HEK293 (cell line): Measurements from ENCODE around the gene TRPM6.

Experiments used
- CTCF ChIA-PET: fragments of 350-600 bp; formaldehyde crosslinking; extraction: SDS; loops from one replicate; lab custom pipeline; 2021; ENCODE audit warnings: antibody characterized with exemption; lab: Yijun Ruan, JAX
- POLR2A ChIA-PET: fragments of 300-600 bp; formaldehyde crosslinking; extraction: SDS; loops from one replicate; lab custom pipeline; 2020; ENCODE audit warnings: antibody characterized with exemption, inconsistent platforms; lab: Yijun Ruan, JAX
- H3K27ac ChIP-seq: fragments of 200-500 bp; sonication (Bioruptor generic); 2 replicates; pipeline ENCODE4 v1.5.1; 2014; ENCODE audit warnings: low read depth, low read length, control low read depth, inconsistent platforms; ENCODE audit errors: extremely low read depth
- H3K36me3 ChIP-seq, 2 experiments: fragments of 200-500 bp in 1 of 2; sonication (Bioruptor generic) in 1 of 2; 1 replicate in 1 of 2; 2 replicates in 1 of 2; pipeline ENCODE4 v1.5.1; 2014 to 2017; ENCODE audit warnings: inconsistent platforms in 2 of 2, low read length in 2 of 2; ENCODE audit not compliant: control insufficient read depth in 2 of 2, insufficient read depth in 1 of 2
- H3K4me1 ChIP-seq: fragments of 200-500 bp; sonication (Bioruptor generic); 2 replicates; pipeline ENCODE4 v1.5.1; 2014; ENCODE audit warnings: mild to moderate bottlenecking, low read length, inconsistent platforms; ENCODE audit not compliant: control insufficient read depth, insufficient read depth
- H3K4me3 ChIP-seq: 2 replicates; pipeline ENCODE4 v1.5.1; 2011; ENCODE audit warnings: low read depth, mild to moderate bottlenecking, control low read depth, low read length, moderate library complexity
- H3K9me3 ChIP-seq: fragments of 200-500 bp; sonication (Bioruptor generic); 2 replicates; pipeline ENCODE4 v1.5.1; 2014; ENCODE audit warnings: low read depth, low read length, inconsistent platforms; ENCODE audit not compliant: control insufficient read depth, insufficient read depth
- BCL11B ChIP-seq: fragments of 450-650 bp; formaldehyde crosslinking; IDR thresholded peaks from 2 replicates; pipeline ENCODE4 v1.5.1; 2016; ENCODE audit warnings: low read depth, missing biosample characterization, missing genetic modification characterization
- EGR2 ChIP-seq: fragments of 450-650 bp; formaldehyde crosslinking; IDR thresholded peaks from 2 replicates; pipeline ENCODE4 v1.5.1; 2016; ENCODE audit warnings: low read depth, missing biosample characterization, missing genetic modification characterization
- GFI1B ChIP-seq: fragments of 450-650 bp; formaldehyde crosslinking; IDR thresholded peaks from 2 replicates; pipeline ENCODE4 v1.5.1; 2016; ENCODE audit warnings: missing biosample characterization, missing genetic modification characterization
- OVOL3 ChIP-seq: fragments of 450-650 bp; formaldehyde crosslinking; IDR thresholded peaks from 2 replicates; pipeline ENCODE4 v1.5.1; 2016; ENCODE audit warnings: missing biosample characterization, missing genetic modification characterization
- SCRT2 ChIP-seq: fragments of 450-650 bp; formaldehyde crosslinking; IDR thresholded peaks from 2 replicates; pipeline ENCODE4 v1.5.1; 2016; ENCODE audit warnings: missing biosample characterization, missing genetic modification characterization
- SETDB1 ChIP-seq: IDR thresholded peaks from one replicate; pipeline ENCODE4 v1.6.1; 2017; ENCODE audit warnings: mild to moderate bottlenecking, low read length, moderate library complexity, mixed read lengths; ENCODE audit not compliant: insufficient read length
- SP7 ChIP-seq: fragments of 450-650 bp; formaldehyde crosslinking; IDR thresholded peaks from 2 replicates; pipeline ENCODE4 v1.5.1; 2016; ENCODE audit warnings: missing biosample characterization, missing genetic modification characterization
- ZBTB49 ChIP-seq: fragments of 450-650 bp; formaldehyde crosslinking; IDR thresholded peaks from 2 replicates; pipeline ENCODE4 v1.5.1; 2016; ENCODE audit warnings: missing biosample characterization, missing genetic modification characterization, low read depth
- ZFHX2 ChIP-seq: fragments of 450-650 bp; formaldehyde crosslinking; conservative IDR thresholded peaks from 2 replicates; pipeline ENCODE4 v1.5.1; 2016; ENCODE audit warnings: missing biosample characterization, missing genetic modification characterization
- ZFP41 ChIP-seq: fragments of 450-650 bp; formaldehyde crosslinking; IDR thresholded peaks from 2 replicates; pipeline ENCODE4 v1.5.1; 2016; ENCODE audit warnings: missing biosample characterization, missing genetic modification characterization, borderline replicate concordance
- ZFP69B ChIP-seq: fragments of 450-650 bp; formaldehyde crosslinking; IDR thresholded peaks from 2 replicates; pipeline ENCODE4 v1.5.1; 2016; ENCODE audit warnings: missing biosample characterization, missing genetic modification characterization
- ZNF16 ChIP-seq: fragments of 450-650 bp; formaldehyde crosslinking; IDR thresholded peaks from 2 replicates; pipeline ENCODE4 v1.5.1; 2016; ENCODE audit warnings: low read depth, missing biosample characterization, missing genetic modification characterization
- ZNF214 ChIP-seq: fragments of 450-650 bp; formaldehyde crosslinking; IDR thresholded peaks from 2 replicates; pipeline ENCODE4 v1.5.1; 2017; ENCODE audit warnings: missing biosample characterization, mild to moderate bottlenecking, missing genetic modification characterization, borderline replicate concordance
- ZNF24 ChIP-seq: fragments of 450-650 bp; formaldehyde crosslinking; IDR thresholded peaks from 2 replicates; pipeline ENCODE4 v1.5.1; 2016; ENCODE audit warnings: missing biosample characterization, missing genetic modification characterization
- ZNF324 ChIP-seq: fragments of 450-650 bp; formaldehyde crosslinking; IDR thresholded peaks from 2 replicates; pipeline ENCODE4 v1.5.1; 2016; ENCODE audit warnings: missing biosample characterization, missing genetic modification characterization
- ZNF341 ChIP-seq: fragments of 450-650 bp; formaldehyde crosslinking; IDR thresholded peaks from 2 replicates; pipeline ENCODE4; 2016; ENCODE audit warnings: low read depth, missing biosample characterization, missing genetic modification characterization
- ZNF362 ChIP-seq: fragments of 450-650 bp; formaldehyde crosslinking; IDR thresholded peaks from 2 replicates; pipeline ENCODE4 v1.5.1; 2016; ENCODE audit warnings: missing biosample characterization, missing genetic modification characterization
- ZNF433 ChIP-seq: fragments of 450-650 bp; formaldehyde crosslinking; IDR thresholded peaks from 2 replicates; pipeline ENCODE4 v1.5.1; 2016; ENCODE audit warnings: missing biosample characterization, missing genetic modification characterization, low read depth
- ZNF449 ChIP-seq: fragments of 450-650 bp; formaldehyde crosslinking; IDR thresholded peaks from 2 replicates; pipeline ENCODE4 v1.5.1; 2017; ENCODE audit warnings: missing biosample characterization, mild to moderate bottlenecking, missing genetic modification characterization, moderate library complexity
- ZNF76 ChIP-seq: fragments of 450-650 bp; formaldehyde crosslinking; IDR thresholded peaks from 2 replicates; pipeline ENCODE4; 2016; ENCODE audit warnings: low read depth, missing biosample characterization, missing genetic modification characterization, borderline replicate concordance
- TF ChIP-seq, protein P1 (sequence below): fragments of 450-650 bp; formaldehyde crosslinking; conservative IDR thresholded peaks from 2 replicates; pipeline ENCODE4 v1.5.1; 2016; ENCODE audit warnings: low read depth, missing biosample characterization, missing genetic modification characterization
- TF ChIP-seq, protein P2 (sequence below): fragments of 450-650 bp; formaldehyde crosslinking; IDR thresholded peaks from 2 replicates; pipeline ENCODE4 v1.5.1; 2016; ENCODE audit warnings: missing biosample characterization, missing genetic modification characterization

The TRPM6 gene

DNA sequence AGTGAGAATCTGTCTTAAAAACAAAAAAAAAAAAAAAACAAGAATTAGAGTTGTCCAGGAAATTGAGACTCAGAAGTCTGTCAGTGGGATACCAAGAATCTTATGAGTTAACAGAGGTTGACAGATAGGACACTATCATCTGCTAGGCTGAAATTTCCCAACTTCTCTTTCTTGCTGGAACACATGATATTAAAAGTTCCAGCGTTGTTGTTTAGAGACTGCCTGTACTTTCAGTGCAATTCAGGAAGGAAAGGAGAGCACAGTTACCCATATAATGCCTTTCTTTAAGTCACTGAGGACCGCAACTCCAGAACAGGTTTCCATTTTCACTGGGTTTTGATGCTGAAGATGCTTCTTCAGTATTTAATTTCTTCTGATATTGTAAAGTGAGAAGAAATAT, 13.5 kb downstream of the TRPM6 start:
- Histone ChIP-seq H3K4me1 (no peaks in the 10 kb centered on the region), H3K9me3 (no peaks in the 10 kb centered on the region), H3K4me3 (no peak overlapping the region), H3K27ac (no peak overlapping the region)
- ChIA-PET CTCF (no interaction called here), POLR2A (no interaction called here)
- no peak for TF ChIP-seq SCRT2 (tag by site-specific recombination)
- TF ChIP-seq GFI1B, result no peak
- no peak for TF ChIP-seq ZFHX2 (tag by site-specific recombination)
- TF ChIP-seq ZFP69B (tag by site-specific recombination), result no peak
- no peak for TF ChIP-seq BCL11B (tag by site-specific recombination)
- TF ChIP-seq ZNF214 (tag by site-specific recombination), result no peak
- no peak for TF ChIP-seq ZNF24 (tag by site-specific recombination)
- TF ChIP-seq ZFP41 (tag by site-specific recombination), result no peak
- no peak for TF ChIP-seq ZNF433 (tag by site-specific recombination)
- TF ChIP-seq OVOL3 (tag by site-specific recombination), result no peak
- no peak for TF ChIP-seq ZNF16 (tag by site-specific recombination)
- TF ChIP-seq ZNF341 (tag by site-specific recombination), result no peak
- TF ChIP-seq, protein P1, sequence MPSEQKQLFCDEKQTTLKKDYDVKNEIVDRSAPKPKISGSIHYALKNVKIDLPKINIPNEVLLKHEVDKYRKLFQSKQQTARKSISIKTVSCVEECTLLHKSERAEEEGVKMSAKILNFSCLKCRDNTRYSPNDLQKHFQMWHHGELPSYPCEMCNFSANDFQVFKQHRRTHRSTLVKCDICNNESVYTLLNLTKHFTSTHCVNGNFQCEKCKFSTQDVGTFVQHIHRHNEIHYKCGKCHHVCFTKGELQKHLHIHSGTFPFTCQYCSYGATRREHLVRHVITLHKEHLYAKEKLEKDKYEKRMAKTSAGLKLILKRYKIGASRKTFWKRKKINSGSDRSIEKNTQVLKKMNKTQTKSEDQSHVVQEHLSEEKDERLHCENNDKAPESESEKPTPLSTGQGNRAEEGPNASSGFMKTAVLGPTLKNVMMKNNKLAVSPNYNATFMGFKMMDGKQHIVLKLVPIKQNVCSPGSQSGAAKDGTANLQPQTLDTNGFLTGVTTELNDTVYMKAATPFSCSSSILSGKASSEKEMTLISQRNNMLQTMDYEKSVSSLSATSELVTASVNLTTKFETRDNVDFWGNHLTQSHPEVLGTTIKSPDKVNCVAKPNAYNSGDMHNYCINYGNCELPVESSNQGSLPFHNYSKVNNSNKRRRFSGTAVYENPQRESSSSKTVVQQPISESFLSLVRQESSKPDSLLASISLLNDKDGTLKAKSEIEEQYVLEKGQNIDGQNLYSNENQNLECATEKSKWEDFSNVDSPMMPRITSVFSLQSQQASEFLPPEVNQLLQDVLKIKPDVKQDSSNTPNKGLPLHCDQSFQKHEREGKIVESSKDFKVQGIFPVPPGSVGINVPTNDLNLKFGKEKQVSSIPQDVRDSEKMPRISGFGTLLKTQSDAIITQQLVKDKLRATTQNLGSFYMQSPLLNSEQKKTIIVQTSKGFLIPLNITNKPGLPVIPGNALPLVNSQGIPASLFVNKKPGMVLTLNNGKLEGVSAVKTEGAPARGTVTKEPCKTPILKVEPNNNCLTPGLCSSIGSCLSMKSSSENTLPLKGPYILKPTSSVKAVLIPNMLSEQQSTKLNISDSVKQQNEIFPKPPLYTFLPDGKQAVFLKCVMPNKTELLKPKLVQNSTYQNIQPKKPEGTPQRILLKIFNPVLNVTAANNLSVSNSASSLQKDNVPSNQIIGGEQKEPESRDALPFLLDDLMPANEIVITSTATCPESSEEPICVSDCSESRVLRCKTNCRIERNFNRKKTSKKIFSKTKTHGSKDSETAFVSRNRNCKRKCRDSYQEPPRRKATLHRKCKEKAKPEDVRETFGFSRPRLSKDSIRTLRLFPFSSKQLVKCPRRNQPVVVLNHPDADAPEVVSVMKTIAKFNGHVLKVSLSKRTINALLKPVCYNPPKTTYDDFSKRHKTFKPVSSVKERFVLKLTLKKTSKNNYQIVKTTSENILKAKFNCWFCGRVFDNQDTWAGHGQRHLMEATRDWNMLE, result no peak
- TF ChIP-seq EGR2 (tag by site-specific recombination), result no peak
- TF ChIP-seq ZNF324, result no peak
- TF ChIP-seq ZBTB49 (tag by site-specific recombination), result no peak
- no peak for TF ChIP-seq SETDB1
- TF ChIP-seq, all 188 proteins: peak for 0
- no peaks in the 10 kb centered on the region for H3K36me3 ChIP-seq

DNA sequence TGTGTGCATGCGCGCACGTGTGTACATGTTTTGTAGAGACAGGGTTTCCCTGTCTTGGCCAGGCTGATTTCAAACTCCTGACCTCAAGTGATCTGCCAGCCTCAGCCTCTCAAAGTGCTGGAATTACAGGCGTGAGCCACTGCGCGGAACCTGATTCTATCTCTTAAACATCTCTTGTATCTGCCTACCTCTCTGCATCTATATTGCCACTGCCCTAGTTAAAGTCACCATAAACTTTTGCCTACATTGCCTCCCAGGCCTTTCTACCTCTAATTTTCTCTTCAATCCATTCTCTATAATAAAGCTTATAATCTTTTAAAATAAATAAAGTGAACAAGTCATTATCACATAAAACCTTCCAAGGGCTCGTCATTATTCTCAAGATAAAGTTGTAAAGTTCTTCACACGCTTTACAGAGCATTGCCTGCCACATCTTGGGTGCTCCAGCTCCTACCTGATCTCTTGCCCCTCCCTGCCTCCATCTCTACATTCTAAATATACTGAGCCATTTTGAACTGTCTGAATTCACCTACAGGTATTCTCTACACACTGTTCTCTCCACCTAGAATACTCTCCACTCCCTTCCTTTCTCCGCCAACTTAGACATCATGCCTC, 15.0 kb downstream of the TRPM6 start:
- ChIA-PET CTCF (interaction anchor here (0.6 kb wide), 1 partner anchor 1401 kb away, joined by 4 read pairs; no protein-coding TSS in a partner anchor), POLR2A (no interaction called here)
- Histone ChIP-seq H3K9me3 (no peaks in the 10 kb centered on the region), H3K36me3 (no peaks in the 10 kb centered on the region), H3K4me1 (no peaks in the 10 kb centered on the region), H3K27ac (no peak overlapping the region), H3K4me3 (no peak overlapping the region)
- no peak for TF ChIP-seq SP7 (tag by site-specific recombination)
- TF ChIP-seq, protein P2, sequence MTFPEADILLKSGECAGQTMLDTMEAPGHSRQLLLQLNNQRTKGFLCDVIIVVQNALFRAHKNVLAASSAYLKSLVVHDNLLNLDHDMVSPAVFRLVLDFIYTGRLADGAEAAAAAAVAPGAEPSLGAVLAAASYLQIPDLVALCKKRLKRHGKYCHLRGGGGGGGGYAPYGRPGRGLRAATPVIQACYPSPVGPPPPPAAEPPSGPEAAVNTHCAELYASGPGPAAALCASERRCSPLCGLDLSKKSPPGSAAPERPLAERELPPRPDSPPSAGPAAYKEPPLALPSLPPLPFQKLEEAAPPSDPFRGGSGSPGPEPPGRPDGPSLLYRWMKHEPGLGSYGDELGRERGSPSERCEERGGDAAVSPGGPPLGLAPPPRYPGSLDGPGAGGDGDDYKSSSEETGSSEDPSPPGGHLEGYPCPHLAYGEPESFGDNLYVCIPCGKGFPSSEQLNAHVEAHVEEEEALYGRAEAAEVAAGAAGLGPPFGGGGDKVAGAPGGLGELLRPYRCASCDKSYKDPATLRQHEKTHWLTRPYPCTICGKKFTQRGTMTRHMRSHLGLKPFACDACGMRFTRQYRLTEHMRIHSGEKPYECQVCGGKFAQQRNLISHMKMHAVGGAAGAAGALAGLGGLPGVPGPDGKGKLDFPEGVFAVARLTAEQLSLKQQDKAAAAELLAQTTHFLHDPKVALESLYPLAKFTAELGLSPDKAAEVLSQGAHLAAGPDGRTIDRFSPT, result no peak
- TF ChIP-seq ZNF76 (tag by site-specific recombination), result no peak
- no peak for TF ChIP-seq ZNF362 (tag by site-specific recombination)
- TF ChIP-seq ZNF449 (tag by site-specific recombination), result no peak
